ENCODE results near the gene ABI3BP.

Gene ABI3BP

DNA sequence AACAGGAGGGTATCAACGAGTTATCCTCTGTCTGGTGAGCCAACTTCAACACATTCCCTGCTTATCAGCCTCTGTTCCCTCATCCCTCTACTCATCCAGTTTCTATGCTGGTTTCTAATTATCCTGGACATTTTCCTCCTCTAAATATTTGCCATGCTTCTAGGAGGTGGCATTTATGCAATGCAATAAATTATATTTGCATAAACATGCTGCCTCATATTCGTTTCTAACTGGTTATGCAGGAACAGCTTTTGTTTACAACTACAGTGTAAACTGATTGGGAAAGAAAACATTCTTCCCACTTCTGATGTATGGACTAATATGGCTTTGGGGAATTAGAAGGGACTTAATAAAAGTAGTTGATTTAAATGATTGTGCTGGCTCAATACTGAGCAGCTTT lies 161.6 kb downstream of the ABI3BP start:
- no peak for DNase-seq (ENCODE audit: low read depth)

DNA sequence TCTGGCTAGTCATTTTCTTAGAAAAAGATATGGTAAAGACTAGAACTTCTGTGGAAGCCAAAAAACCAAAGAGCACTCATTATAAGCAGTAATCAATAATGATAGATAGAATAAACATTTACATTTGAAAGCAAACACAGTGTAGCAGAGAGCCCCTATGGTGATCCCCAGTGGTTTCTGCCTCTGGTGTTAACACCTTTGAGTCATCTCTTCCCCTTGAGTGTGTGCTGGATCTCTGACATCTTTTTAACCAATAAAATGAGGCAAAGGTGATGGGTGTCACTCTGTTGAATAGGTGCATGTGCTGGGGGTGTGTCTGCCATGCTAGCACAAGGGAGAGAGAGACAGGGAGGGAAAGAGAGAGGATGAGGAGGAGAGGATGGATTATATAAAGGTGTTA lies 162.3 kb downstream of the ABI3BP start:
- DNase-seq (ENCODE audit: low read depth), result no peak

DNA sequence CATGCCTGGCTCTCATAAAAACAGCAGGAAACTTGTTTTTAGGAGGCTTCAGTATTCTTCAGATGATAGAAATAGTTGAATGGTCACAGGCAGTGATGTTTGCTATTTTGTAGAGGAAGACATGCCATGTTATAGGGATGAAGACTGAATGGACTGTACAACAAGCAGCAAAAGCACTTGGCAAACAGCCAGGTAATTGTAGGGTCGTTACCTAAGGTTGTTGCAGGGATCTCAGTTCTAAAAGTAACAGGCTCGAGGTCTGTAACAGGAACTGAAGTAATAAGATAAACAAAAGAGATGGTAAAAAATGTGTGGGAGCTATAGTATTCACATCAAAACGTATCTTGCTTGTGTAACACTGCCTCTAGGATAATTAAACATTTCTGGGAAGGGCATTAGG lies 167.6 kb downstream of the ABI3BP start:
- no peak for DNase-seq (ENCODE audit: low read depth)

DNA sequence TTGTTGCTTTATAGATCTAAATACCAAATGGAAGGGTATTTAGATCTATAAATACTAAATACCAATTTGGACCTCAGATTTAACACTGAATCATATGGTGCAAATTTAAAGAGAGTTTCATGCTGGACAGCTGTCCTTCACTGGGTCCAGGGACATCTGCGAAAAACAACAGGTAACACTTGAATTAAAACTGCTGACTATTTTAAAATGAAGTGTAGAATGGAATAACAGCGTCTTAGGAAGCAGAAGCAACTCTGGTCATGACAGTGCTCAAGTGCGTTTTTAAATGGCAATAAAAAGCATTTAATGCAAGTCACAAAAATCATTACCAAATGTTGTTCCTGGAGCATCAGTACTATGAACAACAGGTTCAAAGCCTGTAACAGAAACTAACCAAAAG lies 177.6 kb downstream of the ABI3BP start:
- DNase-seq (ENCODE audit: low read depth), result no peak

DNA sequence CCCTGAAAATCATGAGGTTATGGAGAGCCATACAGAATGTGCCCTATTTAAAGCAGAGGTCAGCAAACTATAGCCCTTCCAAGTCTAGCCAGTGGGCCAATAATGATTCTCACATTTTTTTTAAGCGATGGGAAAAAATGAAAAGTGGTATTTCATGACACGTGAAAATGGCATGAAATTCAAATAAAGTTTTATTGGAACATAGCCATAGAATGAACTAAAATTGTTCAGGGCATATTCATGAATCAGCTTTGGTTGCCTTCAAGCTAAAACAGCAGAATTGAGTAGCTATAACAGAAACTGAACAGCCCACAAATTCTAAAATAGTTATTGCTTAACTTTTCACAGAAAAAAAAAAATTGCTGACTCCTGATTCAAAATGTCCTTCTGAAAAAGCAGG lies 179.4 kb downstream of the ABI3BP start:
- no peak for DNase-seq (ENCODE audit: low read depth)

DNA sequence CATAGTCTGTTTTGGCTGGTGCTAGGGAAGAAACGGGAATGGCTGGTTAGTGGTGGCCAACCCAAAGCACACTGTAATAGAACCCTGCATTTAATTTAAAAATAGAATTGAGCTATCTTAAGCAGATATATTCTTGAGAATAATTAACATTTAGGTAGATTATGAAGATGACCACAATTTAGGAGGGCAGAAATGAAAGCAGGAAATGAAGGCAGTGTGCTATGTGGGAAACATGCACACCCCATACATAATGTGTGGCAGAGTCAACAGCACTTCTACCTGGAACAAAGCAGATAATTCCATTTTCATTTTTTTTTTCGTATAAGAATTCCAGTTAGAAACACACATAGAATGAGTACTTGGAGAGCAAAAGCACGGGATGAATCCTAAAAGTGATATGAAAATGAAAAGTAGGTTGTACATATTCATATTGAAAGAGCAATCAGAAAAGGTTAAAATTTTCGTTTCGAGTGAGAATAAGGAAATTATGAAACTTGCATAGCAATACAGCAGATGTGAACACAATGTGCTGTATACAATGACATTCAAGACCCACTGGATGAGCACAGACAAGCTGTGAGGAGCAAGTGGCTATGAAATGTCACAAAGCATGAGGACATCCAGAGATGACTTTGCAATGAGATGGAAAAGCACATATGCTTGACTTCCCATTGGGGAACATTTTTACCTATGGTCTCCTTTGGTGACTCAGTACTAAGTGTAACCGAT lies 181.3 kb downstream of the ABI3BP start:
- DNase-seq (ENCODE audit: low read depth), result no peak

DNA sequence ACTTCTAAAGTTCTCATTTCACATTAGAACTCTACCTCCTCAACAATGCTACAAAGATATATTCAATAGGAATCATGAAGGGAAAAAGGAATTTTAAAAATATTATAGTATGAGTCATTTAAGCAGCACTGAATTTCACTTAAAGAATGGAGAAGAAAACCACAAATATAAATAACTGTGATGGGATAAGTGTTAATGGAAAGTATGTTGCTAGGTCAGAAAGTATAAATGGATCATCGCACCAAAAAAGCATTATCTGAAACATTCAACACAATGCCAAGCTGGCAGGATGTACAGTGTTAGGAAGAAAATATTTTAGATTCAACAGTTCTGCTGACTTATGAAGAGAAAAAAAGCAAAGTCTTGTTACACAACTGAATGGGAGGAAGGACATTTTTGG lies 182.6 kb downstream of the ABI3BP start:
- DNase-seq (ENCODE audit: low read depth), result no peak

DNA sequence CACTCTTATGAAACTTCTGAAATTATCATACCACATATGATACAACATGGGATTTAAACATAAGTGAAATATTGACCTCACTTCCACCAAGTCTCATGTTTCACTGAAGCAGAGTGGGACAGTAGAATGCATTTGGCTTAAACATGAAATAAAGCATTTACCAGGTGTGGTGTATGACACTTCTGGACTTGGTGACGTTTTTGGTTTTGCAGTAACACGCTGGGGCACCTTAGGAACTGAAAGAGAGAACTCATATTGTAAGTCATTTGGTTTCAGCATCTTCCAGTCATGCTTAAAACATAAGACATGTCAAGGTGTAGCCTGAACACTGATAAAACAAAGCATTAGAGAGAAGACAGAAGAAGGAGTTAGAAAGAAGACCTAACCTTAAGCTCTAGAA lies 188.6 kb downstream of the ABI3BP start:
- DNase-seq (ENCODE audit: low read depth), result no peak

DNA sequence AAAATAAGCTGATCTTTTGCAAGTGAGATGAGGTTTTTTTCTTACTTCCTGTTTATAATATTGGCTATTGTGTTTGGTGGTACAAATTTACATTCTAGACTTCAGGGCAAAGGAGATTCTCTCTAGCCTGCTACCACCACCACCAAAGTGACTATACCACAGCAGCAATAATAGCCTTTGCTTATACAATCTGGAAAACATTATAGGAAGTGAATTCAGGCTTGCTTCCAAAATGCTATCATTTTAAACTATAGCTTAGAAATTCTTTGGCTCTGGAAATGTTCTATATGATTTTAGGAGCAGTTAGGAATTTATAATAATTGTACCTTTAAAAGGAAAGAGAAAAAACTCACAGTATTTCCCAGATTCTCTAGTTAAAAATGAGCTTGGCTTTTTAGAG lies 189.5 kb downstream of the ABI3BP start:
- no peak for DNase-seq (ENCODE audit: low read depth)

DNA sequence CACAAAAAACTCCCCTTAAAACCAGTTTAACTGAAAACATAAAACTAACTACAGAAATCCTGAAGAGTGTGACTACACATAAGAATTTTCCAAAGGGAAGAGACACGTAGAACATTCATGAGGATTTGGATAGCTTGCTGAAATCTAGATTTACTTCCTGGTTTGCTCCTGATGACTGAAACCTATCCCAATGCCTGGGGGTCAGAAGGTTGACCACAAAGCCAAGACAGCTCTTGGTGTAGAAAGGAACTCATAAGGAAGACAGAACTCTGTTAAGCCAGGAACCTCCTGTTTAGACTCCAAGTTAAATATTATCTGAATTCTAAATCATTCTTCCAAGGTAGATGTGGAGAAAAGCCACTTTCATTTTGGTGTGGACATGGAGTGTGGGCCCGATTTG lies 191.1 kb downstream of the ABI3BP start:
- DNase-seq (ENCODE audit: low read depth), result no peak

DNA sequence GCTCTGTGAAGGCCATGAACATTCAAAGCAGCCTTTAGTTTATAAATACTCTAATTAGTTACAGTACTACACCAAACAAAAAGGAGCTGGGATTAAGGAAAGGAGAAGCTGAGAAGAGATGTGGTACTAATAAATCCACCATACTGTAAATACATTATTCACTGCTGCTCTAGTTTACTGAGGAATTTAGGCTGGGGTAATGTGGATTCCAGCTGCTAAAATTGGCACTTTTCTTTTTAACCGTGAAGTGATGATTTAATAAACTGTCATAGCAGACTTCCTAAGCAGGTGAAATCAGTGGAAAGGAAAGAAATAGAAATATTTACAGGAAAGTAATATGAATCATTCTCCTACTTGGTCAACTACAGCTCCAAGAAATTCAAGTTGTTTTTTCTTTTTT lies 195.2 kb downstream of the ABI3BP start:
- no peak for DNase-seq (ENCODE audit: low read depth)

DNA sequence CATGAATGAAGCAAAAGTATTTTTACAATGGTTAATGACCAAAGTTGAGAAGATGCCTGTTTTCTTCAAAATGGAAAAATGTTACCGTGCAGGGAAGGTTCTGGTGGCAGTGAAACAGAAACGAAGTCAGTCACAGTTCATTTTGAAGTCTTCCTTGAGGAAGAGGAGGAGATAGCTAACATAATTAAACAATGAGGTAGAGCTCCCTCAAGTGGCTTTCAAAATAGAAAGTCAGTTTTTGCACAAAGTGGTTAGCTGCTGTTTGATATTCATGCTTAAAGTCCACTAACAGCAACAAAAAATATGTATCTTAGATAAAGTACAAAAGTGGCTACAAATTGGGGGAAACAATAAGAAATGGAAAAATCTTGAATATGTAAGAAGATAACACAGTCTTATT lies 196.7 kb downstream of the ABI3BP start:
- no peak for DNase-seq (ENCODE audit: low read depth)

DNA sequence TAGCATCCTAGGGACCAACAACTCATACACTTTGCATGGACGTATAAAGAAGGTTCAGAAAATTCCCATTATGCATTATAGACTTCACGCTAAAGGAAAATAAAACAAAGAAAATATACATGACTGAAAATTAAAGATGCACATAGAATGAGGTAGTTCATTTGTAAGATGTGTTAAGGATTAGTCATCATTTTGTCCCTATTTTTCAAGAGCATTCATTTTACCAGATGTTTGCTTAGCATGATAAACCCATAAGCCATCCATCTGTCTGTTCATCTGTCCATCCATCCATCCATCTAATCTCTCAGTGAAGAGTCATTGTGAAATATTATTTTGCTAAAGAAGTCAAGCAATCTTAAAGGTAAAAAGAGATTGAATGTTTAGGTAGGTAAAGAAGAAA lies 203.6 kb downstream of the ABI3BP start:
- DNase-seq (ENCODE audit: low read depth), result no peak

DNA sequence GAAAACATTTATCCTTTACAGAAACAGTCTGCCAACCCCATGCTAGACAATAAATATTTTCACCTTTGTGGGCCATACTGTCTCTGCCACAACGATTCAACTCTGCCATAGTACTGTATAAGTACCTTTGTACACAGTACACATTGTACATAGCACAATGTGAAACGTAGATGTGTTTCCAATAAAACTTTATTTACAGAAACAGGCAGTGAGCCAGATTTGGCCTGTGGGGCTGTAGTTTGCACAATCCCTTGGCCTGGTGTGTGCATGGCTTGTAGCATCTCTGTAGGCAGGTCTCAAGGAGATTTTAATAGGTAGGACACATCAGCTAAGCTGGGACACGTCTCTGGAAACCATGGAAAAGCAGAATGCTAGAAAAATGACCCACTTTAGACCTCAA lies 209.6 kb downstream of the ABI3BP start:
- no peak for DNase-seq (ENCODE audit: low read depth)

DNA sequence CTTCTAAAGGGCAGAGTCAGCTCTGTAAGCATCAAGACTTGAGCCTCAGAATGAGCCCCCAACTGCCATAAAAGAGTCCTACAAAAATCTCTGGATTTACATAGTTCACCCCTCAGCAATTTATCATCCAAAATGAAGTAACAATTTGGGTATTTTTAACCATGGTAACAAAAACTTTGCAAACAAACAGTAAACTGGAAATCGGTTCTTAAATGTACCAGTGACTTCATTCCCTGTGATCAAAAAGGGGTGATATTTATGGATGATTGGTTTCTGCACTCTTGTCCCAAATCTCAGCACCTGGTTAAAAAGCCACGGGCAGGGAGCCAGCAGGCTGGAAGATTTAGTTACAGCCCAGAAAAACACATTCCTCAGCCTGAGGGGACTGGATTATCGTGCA lies 210.3 kb downstream of the ABI3BP start:
- DNase-seq (ENCODE audit: low read depth), result no peak

DNA sequence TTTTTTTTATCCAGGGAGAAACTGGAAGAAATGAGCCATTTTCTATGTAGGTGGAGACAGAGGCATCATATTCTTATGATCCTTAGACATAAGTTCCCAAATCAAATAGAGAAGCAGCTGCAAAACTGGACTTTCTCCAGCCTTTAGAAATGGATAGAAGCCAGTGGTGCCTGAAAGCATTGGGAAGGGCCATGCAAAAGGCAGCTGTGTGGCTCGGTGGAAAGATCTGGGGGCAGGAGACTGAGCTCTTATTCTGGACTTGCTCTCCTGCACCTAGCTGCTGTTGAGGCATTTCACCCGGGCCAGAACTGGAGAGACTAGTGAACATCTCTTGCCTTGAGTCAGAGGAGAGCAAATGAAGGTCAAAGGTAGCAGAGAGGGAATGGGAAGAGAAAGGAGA lies 210.9 kb downstream of the ABI3BP start:
- DNase-seq (ENCODE audit: low read depth), result no peak

DNA sequence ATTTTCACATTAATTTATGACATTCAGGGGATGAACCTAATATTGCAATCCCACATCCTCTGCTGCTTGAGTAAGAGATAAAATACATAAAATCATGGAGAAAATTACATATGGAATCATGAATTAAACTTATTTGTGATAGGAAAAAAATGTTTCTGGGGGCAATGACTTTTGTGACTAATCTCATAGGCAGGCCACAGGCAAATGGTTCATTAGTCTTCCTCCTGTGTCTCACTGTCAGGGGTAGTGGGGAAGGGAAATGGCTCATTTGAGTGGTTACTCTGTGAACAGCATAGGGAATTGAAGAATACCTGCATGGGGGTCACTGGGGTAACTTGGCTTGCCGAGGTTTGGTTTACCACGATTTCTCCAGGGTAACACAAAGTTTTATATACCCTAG lies 211.9 kb downstream of the ABI3BP start:
- no peak for DNase-seq (ENCODE audit: low read depth)

DNA sequence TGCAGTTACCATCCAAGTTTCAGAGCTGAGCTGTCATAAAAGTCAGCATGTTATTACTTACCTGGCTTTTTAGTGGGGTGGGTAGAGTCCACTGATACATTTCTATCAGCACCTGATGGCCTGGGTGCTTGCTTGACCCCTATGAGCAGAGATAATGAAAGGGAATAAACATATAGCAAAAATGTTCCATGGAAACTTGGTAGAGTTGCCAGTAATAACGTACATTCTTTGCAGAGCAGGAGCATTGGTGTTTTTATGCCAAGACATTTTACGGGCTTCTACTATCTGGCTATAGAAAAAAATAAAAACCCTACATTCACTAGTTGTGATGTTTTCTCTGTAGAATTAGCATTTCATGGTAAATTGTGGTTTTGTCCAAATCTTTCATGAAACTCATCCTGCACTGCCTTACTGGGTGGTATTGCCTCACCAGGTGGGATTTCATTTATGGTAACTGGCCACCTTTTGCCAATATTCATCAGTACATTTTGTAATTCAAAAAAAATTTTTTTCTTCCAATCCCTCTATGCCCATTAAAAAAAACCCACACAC lies 213.1 kb downstream of the ABI3BP start:
- DNase-seq (ENCODE audit: low read depth), result no peak

DNA sequence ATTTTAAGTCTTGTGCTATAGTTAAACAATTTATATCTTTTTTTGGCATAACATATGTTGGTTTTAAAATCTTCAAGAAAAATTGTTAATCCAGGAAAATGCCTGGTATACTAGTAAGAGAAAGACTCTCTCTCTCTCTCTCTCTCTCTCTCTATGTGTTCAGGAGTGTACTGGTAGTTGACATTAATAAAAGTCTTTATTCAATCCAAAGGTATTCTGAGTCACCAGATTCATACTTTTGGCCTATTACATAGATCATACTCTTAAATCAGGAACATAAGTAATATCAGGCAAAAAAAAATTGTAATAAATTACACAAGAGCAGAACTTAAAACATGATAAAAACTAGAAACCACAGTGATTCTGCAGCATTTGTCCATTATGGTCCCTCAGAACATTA lies 213.7 kb downstream of the ABI3BP start:
- no peak for DNase-seq (ENCODE audit: low read depth)

DNA sequence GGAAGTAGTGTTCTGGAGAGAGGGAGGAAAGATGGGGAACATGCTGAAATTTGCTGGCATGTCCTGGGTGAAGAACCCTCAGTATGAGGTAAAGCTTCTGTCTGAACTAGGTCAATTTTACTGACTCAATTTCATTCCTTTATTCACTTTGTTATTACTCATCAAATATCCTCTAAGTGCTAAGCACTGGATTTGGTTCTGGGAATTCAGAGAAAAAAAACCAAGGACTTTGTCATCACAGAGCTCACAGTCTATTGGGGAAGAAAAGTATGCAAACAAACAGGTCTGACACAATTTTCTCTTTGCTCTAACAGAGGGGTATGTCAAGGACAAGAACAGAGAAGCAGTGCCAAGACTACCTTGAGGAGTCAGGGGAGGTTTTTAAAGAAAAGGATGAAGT lies 215.9 kb downstream of the ABI3BP start:
- no peak for DNase-seq (ENCODE audit: low read depth)

DNA sequence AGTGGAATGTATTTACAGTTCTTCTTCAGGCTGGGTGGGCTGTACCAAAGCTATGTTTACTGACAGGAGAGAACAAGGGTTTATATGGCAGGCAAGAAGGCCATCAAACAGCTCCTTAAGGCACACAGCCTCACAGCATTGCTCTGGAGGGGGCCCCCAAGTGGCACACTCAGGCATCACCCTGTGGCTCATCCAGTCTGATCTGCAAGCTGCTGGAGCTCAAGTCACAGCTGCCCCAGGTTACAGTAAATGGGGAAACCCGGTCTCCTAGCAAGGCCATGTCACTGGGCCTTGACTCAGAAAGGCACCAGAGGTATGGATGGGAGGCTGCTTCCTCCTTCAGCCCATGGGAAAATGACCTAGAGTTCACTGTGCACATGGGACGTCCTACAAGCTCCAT lies 216.5 kb downstream of the ABI3BP start:
- DNase-seq (ENCODE audit: low read depth), result no peak

DNA sequence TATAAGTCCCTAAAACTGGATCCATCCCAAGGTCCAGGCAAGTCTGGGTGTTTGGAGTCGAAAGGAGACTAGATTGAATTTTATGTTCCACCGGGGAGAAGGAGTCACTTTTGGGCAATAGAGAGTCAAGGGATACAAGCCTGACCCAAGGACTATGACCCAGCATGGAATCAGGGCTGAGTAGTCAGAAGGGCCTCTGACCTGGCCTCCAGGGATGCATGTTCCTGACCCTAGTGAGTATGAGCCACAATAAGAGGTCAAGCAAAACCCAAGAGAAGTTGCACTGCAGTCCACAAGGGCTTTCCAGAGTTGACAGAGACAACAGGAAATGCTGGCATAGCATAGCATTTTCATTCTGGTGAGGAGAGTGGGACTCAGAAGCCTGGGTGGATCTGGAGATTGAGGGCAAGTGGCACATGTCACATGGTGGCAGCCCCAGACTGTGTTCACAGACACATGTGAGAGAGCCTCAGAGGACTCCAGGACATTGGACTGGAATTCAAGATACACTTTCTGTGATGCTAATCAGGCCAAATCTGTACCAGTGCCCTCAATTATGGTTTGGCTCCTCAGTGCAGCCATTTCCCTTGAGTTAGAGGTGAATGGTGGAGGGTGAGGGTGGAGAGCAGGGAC lies 217.0 kb downstream of the ABI3BP start:
- DNase-seq (ENCODE audit: low read depth), result no peak

DNA sequence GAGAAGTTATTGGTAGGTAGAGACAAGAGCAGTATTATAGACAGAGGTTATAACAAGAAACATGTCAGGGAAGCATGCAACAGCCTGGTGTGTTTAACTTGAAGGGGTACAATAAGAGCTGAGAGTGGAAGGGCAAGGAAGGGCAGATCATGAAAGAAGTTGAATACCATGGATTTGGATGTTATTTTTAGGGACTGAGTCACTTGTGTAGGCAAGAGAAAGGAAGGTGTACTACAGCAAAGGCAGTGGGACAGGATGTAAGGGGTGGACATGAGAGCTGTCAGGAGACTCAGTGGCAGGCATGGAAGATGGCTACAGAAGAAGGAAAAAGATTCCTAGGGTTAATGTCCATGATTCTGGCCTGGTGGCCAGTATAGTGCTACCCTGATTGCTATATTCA lies 217.6 kb downstream of the ABI3BP start:
- no peak for DNase-seq (ENCODE audit: low read depth)

DNA sequence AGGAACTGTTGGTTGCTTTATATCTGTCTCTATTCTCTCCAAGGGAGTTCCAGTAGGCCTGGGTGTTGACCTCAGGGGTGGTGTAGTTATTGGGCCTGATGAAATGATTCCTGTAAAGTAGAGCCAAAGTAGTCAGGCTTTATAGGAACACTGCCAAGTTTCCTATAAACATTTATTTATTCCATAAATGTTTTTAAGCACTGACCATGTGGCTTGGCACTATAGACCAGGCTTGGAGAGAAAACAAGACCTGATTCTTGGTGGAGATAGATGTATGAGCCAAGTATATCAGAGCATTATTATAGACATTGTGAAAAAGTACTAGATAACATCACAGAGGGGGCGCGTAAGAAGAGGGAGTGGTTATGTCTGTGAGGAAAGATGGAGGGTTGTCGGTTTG lies 218.0 kb downstream of the ABI3BP start:
- DNase-seq (ENCODE audit: low read depth), result no peak

Measured in activated gamma-delta T cell treated with anti-CD3 and anti-CD28 coated beads, Interleukin-2, amount 50 U/mL, for 16 hours (primary cell).